ENCODE data around the gene IRF2BP2.
A peak's percentile ranks its signal among the peaks of the same experiment; 100 is the strongest.

The IRF2BP2 gene

DNA sequence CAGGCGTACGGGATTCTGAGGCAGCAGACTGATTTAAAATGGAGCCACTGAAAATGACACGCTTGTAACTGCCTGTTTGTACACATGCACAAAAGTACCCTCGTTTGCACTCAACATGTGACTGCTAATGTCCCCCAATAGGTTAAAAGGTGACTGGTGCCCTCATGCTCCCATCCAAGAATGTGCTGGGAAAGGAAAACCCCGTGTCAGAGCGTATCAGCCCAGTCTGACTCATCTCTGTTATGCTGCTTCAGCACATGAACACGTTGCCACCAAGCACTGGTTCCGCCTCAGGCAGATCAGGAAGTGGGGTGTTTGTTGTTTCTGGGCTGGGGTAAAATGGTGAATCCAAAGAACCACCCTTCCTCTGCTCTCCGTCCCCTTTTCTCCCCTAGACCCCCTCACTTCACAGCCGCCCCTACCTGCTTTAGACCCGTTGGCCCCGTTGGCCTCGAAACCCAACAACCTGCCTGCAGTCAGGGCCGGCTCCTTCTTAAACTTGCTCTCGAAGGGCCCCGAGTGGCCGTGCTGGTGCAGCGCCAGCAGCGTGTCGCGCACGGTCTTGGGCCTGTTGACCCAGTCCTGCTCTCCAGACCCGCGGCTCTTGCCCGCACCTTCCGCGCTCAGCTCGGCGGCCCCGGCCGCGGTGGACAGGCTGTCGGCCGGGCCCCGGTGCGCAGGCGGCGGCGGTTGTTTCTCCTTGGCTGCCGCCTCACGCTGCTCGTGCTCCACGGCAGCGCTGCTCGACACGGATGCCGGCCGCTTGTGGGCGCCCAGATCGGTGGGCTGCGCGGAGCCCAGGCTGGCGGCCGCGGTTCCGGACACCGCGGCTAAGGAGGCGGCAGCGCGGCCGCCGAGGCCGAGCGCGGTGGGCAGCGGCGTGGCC lies 1.7 kb downstream of the IRF2BP2 start:
- no peak overlapping the region for H3K27ac ChIP-seq
- TF ChIP-seq POLR2AphosphoS5 (IDR thresholded peaks at IDR 0.05; ENCODE audit: borderline replicate concordance, low read depth, low read length), result peak; percentile 65
- no peak for TF ChIP-seq FOXP2 (optimal IDR thresholded peaks at IDR 0.05; ENCODE audit: control extremely low read depth, extremely low read length, insufficient read depth)
- no peak for DNase-seq (ENCODE audit: low read depth, low spot score)
- H3K4me3 ChIP-seq, result peak overlapping the region; percentile 88
- H3K36me3 ChIP-seq (ENCODE audit: insufficient read depth, low read length), result peaks cover 34% of the 10 kb centered on the region
- peak overlapping the region; percentile 82 for H3K9ac ChIP-seq (ENCODE audit: insufficient read length)
- no peaks in the 10 kb centered on the region for H3K9me3 ChIP-seq (ENCODE audit: low read depth, low read length)

DNA sequence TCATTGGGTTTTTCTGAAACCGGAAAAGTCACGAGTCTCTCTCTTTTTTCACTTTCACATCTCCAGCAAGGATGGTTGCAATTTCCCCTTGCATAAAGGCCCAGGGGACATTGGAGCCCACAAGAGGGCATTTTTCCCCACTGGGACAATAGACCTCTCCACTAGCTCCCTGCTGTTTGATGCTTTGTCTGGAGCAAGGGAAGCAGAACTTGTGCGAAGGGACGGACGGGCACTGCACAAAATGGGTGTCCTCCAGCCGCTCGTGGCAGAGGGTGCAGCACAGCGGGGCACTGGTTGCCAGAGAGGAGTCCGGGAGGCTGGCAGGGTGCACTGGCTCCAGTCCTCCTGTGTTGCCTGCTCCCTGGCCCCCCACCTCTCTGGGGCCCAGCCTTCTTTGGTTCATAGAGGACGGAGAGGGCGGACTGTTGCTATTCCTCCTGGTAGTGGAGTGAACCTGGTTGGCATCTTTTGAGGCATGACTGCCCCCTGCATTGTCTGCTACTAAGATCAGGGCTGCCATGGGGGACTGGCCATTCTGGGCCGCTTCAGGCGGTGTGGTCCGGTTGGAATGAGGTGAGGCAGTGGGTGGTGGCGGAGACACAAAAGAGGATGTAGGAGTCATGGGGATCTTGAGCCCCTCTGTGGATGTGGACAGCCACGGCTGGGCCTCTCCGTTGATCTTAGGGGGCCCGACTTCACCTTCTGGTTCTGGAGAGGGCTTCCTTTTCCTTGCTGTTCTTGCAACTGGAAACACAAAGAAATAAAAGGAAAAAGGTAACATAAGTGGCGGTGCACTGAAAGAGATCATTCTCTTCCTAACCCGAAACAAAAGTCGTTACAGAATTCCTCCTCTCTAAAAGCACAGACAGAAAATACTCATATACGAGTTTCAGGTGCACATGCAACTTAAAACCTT lies 2.6 kb downstream of the IRF2BP2 start:
- DNase-seq (ENCODE audit: low read depth, low spot score), result no peak
- TF ChIP-seq EZH2 (IDR thresholded peaks at IDR 0.05) (no peak), FOXP2 (optimal IDR thresholded peaks at IDR 0.05; ENCODE audit: control extremely low read depth, extremely low read length, insufficient read depth) (no peak), POLR2AphosphoS5 (IDR thresholded peaks at IDR 0.05; ENCODE audit: borderline replicate concordance, low read depth, low read length) (no peak)
- Histone ChIP-seq H3K36me3 (ENCODE audit: insufficient read depth, low read length) (peaks cover 34% of the 10 kb centered on the region), H3K27ac (no peak overlapping the region), H3K9ac (ENCODE audit: insufficient read length) (peak overlapping the region; percentile 82), H3K4me3 (peak overlapping the region; percentile 88), H3K9me3 (ENCODE audit: low read depth, low read length) (no peaks in the 10 kb centered on the region)

DNA sequence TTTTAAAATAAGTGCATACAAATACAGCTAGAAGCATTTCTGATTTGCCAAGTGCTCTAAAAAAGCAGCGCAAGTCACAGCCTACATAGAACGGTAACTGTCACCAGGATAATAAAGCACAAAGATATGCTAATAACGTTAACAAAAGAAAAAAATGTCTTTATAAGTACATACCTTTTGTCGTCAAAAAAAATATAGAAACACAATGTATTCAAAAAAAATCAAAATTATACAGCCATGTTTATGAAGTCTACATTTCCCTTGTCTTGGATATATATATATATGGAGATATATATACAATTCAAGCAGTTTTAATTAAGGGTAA lies 3.2 kb downstream of the IRF2BP2 start:
- H3K36me3 ChIP-seq (ENCODE audit: insufficient read depth, low read length), result peaks cover 34% of the 10 kb centered on the region
- H3K27ac ChIP-seq, result no peak overlapping the region
- no peak for DNase-seq (ENCODE audit: low read depth, low spot score)
- H3K4me3 ChIP-seq, result peak overlapping the region; percentile 88
- no peak for TF ChIP-seq FOXP2 (optimal IDR thresholded peaks at IDR 0.05; ENCODE audit: control extremely low read depth, extremely low read length, insufficient read depth)
- TF ChIP-seq EZH2 (IDR thresholded peaks at IDR 0.05), result no peak
- no peak; the same call in 1 of the 2 replicates for TF ChIP-seq POLR2AphosphoS5 (IDR thresholded peaks at IDR 0.05; ENCODE audit: borderline replicate concordance, low read depth, low read length)
- no peaks in the 10 kb centered on the region for H3K9me3 ChIP-seq (ENCODE audit: low read depth, low read length)
- H3K9ac ChIP-seq (ENCODE audit: insufficient read length), result peak overlapping the region; percentile 28

GRCh38 chr1:234605983-234606783 lies 3.8 kb downstream of the IRF2BP2 start:
- TF ChIP-seq EZH2 (IDR thresholded peaks at IDR 0.05), result no peak
- TF ChIP-seq POLR2AphosphoS5 (IDR thresholded peaks at IDR 0.05; ENCODE audit: borderline replicate concordance, low read depth, low read length), result no peak
- no peak for TF ChIP-seq FOXP2 (optimal IDR thresholded peaks at IDR 0.05; ENCODE audit: control extremely low read depth, extremely low read length, insufficient read depth)
- peak overlapping the region; percentile 28 for H3K9ac ChIP-seq (ENCODE audit: insufficient read length)
- no peak for DNase-seq (ENCODE audit: low read depth, low spot score)

DNA sequence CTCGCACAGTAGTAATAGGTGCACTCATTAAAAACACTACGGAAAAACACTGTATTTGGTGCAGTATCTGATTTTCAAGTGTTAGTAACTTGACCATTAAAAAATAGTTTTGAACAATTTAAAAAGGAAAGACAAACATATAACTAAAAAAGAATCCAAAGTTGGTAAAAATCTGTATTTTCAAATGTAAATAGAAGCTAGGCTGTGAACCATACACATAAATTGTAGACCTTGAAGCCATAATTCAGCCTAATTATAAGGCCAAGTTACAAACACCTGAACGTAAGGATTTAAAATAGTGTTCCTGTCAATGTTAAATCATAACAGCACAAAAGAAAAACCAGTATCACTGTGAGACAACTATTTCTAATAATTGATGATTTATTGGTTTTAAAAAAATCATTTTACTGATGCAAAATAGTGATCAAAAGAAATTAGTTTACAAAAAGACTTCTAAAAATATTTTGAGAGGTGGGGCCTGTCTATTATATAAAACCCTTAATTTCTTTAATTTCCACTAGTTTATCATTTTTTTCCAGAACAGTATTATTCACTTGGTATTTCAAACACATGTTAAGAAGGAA lies 4.5 kb downstream of the IRF2BP2 start:
- Histone ChIP-seq H3K27ac (no peak overlapping the region), H3K36me3 (ENCODE audit: insufficient read depth, low read length) (peaks cover 34% of the 10 kb centered on the region)
- TF ChIP-seq POLR2AphosphoS5 (IDR thresholded peaks at IDR 0.05; ENCODE audit: borderline replicate concordance, low read depth, low read length) (no peak), FOXP2 (optimal IDR thresholded peaks at IDR 0.05; ENCODE audit: control extremely low read depth, extremely low read length, insufficient read depth) (no peak), EZH2 (IDR thresholded peaks at IDR 0.05) (no peak)

More at GRCh38 chr1:234605983-234606783, 3.8 kb downstream of the IRF2BP2 start:
- H3K36me3 ChIP-seq (ENCODE audit: insufficient read depth, low read length), result peaks cover 34% of the 10 kb centered on the region
- H3K27ac ChIP-seq, result no peak overlapping the region
- peak overlapping the region; percentile 88 for H3K4me3 ChIP-seq
- no peaks in the 10 kb centered on the region for H3K9me3 ChIP-seq (ENCODE audit: low read depth, low read length)

GRCh38 chr1:234604495-234605398 lies 5.2 kb downstream of the IRF2BP2 start:
- H3K9ac ChIP-seq (ENCODE audit: insufficient read length), result peak overlapping the region; percentile 37
- no peak overlapping the region for H3K27ac ChIP-seq
- H3K36me3 ChIP-seq (ENCODE audit: insufficient read depth, low read length), result peaks cover 34% of the 10 kb centered on the region
- TF ChIP-seq EZH2 (IDR thresholded peaks at IDR 0.05) (no peak), FOXP2 (optimal IDR thresholded peaks at IDR 0.05; ENCODE audit: control extremely low read depth, extremely low read length, insufficient read depth) (no peak), POLR2AphosphoS5 (IDR thresholded peaks at IDR 0.05; ENCODE audit: borderline replicate concordance, low read depth, low read length) (no peak)
- H3K4me3 ChIP-seq, result peak overlapping the region; percentile 88
- no peak for DNase-seq (ENCODE audit: low read depth, low spot score)
- no peaks in the 10 kb centered on the region for H3K9me3 ChIP-seq (ENCODE audit: low read depth, low read length)

More for the DNA sequence above, 4.5 kb downstream of the IRF2BP2 start:
- no peak for DNase-seq (ENCODE audit: low read depth, low spot score)
- H3K9me3 ChIP-seq (ENCODE audit: low read depth, low read length), result no peaks in the 10 kb centered on the region
- H3K9ac ChIP-seq (ENCODE audit: insufficient read length), result peak overlapping the region; percentile 37
- H3K4me3 ChIP-seq, result peak overlapping the region; percentile 88

All from SK-N-MC (cell line).